HG02885 (cell line): ENCODE results near the gene RGS7.
"Not testable (repeated sequence)": the region's sequence is repeated elsewhere in the genome, so short reads cannot be mapped to it uniquely, and the experiment has no call there.

Experiments used
- ATAC-seq: cut with Tn5 transposase; IDR thresholded peaks from one replicate; pipeline ENCODE4 v1.9.1; 2021; ENCODE audit warnings: mild to moderate bottlenecking; ENCODE audit not compliant: unreplicated experiment, poor library complexity

RGS7 gene

GRCh38 chr1:241332987-241333386 lies 24.0 kb downstream of the RGS7 start:
- ATAC-seq = no peak

DNA sequence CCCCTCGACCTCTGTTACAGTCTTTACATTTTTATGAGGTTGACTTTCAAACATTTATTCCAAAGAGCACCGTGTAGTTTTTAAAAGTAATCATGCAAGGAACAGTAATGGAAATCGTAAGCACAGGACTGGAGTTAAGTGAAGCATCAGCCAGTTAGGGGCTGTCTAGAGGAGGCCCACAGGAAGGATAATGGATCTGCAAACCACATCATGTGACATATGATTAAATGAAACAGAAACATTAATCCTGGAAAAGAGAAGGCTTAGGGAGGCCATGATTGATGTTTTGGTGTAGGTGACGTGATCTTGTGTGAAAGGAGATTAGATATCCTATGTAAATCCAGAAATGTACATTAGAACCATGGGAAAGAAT lies 25.0 kb downstream of the RGS7 start:
- ATAC-seq = no peak

DNA sequence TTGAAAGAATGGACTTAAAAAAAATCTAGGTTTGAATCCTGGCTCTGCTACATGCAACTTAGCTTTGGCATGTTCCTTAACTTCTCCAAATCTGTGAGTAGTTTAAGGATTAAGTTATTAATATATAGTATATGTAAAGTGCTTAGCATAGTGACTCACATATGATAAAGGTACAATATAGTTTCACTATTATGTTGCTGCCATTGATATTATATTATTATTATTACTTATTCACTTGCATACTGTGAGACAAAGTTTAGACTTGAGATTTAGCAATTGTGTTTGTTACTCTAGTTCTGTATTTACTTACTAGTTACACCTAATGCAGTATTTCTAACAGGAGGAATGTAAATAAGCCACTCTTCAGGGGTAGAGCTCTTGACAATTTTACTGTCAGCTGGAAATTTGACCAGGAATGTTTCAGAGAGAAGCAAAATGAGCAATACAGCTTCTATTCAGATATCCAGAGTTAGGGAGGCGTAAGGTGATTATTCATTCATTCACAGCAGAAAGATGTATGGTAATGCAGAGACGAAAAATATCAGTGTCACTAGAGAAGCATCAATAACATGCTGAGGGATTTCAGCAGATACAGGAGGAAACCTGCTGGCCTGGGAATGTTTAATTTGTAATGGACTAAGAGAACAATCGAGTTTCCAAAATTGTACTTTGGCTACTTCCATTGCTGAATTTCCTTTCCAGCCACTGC lies 25.5 kb downstream of the RGS7 start:
- ATAC-seq = peak; percentile 4

DNA sequence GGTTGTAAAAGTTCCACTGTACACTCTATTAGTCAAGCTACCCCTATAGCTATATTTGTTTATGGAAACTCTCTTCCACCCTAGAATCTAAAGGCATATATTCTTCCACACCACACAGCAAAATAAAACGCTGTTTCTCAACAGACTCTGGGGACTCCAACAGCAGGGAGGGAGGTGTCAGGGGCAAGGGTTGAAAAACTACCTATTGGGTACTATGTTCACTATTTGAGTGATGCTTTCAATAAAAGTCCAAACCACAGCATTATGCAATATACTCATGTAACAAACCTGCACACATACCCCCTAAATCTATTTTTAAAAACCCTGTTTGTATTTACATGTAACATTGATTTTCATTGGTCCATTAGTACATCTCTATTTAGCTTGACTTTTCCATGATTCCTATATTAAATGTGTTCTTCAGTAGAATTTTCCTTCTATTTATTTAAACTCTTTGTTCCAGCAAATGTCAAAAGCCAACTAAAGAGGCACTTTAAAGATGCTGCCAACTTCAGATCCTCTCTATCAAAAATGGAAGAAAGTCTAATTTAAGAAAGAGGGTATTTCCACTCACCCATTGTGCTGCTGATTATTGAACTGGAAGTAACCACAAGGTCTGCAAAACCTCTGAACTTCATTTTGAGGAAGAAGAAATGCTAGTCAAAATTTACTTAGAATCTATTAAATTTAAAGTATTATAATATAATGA lies 26.2 kb downstream of the RGS7 start:
- ATAC-seq = peak; percentile 61

DNA sequence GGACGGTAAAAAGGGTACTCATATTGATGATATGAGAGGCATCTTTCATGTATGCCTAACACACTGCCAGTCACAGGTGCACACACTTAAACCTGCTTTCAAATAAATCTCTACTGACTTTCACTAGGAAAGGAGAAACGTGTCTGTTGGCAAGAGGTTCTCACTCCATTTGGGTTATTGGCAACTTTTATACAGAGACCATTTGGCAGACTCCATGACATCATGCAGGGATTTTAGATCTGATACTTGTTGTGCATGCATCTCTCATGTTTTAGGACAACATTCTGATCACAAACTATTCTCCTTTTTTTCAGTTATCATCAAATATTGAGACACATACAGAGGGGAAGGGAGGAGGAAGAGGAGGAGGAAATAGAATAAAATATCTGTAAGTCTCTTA lies 31.5 kb downstream of the RGS7 start:
- ATAC-seq = no peak

DNA sequence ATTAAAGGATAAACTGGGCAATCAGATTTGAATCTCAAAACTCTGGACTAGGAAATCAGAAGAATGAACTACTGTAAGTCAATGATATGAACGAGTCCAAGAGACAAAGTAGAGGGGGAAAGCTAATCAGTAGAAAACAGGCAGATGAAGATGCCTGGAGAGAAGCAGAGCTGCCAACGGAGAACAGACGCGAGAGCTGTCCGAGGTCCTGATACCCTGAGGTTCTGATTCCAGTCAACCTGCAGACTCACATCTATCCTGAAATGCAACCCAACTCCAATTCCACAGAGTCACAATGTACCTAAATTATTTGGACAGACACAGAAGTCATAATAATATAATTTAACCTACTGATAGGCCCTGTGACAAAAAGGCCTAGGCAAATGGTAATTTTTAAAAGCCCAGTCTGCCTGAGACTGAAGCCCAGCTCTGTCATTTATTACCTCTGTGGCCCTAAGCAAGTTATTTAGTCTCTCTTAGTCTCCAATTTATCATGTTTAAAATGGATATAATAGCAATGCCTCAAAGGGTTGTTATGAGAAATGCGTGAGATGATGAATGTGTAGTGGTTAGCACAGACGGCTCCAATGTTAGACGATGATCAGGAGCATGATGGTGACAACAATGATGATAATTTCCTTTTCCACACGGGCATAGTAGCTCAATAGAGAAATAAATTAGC lies 33.4 kb downstream of the RGS7 start:
- no peak for ATAC-seq

- ATAC-seq = no peak
Measured at GRCh38 chr1:241317676-241318075, 39.3 kb downstream of the RGS7 start.

DNA sequence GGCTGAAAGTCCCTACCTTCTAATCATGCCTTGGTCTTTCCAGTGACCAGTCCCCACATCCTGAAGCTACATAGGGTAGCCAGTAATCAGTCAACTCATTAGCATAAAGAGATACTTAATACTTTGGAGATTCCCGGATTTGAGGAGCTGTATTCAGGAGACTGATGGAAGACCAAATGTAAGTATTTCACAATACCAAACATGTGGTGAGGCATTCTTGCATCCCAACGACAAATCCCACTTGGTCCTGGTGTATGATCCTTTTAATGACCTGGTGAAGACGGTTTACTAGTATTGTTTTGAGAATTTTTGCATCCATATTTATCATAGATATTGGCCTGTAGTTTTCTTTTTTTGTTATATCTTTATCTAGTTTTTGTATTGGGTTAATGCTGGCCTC lies 40.6 kb downstream of the RGS7 start:
- no peak for ATAC-seq

DNA sequence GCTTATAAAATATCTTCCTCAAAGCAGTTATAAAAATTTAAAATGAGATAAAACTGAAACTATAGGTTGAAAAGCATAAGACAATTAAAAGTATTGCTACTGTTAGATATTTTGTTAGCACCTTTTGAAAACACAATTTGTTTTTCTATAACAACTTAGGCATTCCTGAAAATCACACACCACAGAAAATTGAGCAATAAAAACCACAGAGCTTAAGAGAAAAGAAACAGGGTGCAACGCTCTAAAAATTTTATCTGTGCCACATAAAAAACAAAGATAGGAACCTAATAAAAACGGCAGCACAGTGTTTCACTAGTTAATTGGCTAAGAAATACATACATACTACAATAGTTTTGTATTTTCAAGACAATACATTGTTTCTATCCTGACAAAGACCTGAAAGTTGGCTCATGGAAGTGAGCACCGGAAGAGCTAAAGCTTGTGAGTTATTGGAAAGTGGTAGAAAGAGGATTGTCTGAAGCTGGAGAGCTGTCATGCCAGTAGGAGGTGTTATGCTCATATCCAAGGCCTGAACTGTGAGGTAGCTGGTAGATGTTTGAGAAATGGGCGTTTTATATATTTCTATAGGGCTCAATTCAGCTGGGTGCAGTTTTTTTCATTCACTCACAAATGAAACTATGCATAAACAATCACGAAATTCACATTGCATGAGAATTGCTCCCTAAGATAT lies 45.8 kb downstream of the RGS7 start:
- no peak for ATAC-seq

GRCh38 chr1:241310451-241310850 lies 46.6 kb downstream of the RGS7 start:
- ATAC-seq = no peak

DNA sequence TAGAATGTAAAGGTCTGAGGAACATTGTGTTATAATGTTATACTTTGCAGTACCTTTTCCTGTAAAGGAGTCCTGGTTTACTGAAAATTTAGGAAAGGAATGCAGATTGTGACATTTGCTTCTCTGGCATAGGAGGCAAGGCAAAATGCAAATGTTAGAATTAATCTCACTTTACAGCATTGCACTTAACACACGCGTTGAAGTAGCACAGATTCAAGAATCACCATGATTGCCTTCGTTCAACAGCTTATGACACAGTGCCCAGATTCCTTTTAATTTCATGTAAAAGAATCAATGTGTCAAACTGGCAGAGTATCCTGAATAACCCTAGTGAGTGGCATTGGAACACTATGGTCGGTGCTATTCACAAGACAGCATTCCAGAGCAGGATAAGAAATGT lies 47.4 kb downstream of the RGS7 start:
- no peak for ATAC-seq

DNA sequence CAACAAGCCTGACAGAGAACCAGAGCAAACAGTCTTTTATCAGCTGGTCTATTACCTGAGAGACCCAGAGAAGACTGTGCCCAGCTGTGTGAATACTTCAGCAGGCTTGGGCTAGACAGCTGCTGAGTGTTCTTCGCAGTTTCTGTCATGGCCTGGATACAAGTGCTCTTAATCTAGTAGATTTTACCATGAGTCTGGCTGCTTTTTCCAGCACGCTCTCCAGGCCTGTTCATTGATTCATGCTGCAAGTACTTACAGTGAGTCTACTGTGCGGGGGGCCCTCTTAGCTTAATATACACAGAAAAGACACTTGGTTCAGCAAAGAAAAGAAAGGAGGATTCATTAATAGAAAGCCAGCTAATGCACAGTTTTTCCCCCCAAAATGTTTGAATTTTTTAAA lies 48.5 kb downstream of the RGS7 start:
- no peak for ATAC-seq

- no peak for ATAC-seq
Measured at GRCh38 chr1:241308011-241308410, 49.0 kb downstream of the RGS7 start.

DNA sequence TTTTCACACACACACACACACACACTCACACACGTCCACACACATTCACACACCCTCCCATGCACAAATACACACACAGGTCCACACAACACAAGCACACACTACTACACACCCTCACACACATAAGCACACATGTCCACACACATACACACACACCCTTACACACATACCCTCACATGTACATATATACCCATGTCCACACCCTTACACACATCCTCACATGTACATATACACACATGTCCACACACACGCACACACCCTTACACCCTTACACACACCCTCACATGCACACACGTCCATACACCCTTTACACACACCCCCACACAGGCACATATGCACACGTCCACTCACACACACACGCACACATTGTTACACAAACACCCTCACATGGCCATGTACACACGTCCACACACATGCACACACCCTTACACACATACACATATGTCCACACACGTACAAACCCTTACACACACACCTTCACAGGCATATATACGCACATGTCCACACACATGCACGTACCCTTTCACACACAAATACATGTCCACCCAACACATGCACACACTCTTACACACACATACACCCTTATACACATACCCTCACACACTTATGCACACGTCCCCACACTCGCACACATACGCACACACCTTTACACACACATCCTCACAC lies 50.7 kb downstream of the RGS7 start:
- no peak for ATAC-seq

GRCh38 chr1:241302024-241302423 lies 55.0 kb downstream of the RGS7 start:
- ATAC-seq = not testable (repeated sequence)

- ATAC-seq = no peak
Measured at GRCh38 chr1:241299347-241299746, 57.7 kb downstream of the RGS7 start.

DNA sequence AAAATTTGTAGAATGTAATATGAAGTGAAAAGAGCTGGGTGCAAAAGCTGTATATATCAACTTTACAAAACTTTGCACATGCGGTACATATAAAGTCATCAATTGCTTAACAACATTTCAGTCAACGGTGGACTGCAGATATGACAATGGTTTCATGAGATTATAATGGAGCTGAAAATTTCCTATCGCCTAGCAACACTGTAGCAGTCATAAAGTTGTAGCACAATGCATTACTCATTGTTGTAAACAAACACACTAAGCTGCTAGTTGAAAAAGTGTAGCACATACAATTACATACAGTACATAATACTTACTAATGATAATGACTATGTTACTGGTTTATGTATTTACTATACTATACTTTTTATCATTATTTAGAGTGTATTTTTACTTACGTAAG lies 64.0 kb downstream of the RGS7 start:
- no peak for ATAC-seq

GRCh38 chr1:241291548-241291947 lies 65.5 kb downstream of the RGS7 start:
- not testable (repeated sequence) for ATAC-seq

DNA sequence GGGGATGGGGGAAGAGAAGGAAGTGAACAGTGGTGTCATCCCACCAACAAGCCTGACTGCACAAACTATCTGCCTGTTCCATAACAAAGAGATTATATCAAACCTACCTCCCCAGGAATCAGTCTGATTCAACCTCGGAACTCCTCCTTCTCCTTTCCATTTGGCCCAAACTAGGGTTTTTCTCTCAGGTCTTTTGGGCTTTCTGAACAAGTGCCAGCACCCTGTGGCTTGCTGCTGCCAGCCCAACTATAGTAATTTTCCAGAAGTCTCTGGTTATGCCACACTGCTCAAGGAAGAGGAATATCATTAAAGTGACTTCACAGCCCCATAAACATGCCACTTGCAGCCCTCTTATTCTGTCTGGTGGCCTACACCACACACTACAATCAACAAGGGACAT lies 70.5 kb downstream of the RGS7 start:
- no peak for ATAC-seq

DNA sequence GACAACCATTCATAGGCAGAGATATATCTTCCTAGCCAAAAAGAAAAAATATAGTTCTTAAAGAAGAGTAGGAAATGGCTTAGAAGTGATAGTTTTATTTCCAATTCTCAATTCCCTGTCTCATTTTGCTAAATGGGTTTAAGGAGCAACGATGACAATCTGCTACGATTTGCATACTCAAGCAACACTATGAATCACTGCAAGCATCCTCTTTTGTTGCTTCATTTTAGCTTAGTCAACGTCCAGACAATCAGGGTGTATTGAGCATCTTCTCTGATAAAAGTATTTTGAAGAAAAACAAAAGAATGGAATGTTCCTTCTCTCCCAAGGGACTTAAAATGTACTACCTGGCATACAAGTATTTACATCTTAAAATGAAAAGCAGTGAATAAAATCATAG lies 80.6 kb downstream of the RGS7 start:
- ATAC-seq = no peak
